HG02870 (cell line): ENCODE measurements around the gene GALNT17.

Experiments used
- ATAC-seq: cut with Tn5 transposase; IDR thresholded peaks from one replicate; pipeline ENCODE4 v1.9.1; 2021; ENCODE audit warnings: mild to moderate bottlenecking, moderate library complexity; ENCODE audit not compliant: unreplicated experiment

The GALNT17 gene

DNA sequence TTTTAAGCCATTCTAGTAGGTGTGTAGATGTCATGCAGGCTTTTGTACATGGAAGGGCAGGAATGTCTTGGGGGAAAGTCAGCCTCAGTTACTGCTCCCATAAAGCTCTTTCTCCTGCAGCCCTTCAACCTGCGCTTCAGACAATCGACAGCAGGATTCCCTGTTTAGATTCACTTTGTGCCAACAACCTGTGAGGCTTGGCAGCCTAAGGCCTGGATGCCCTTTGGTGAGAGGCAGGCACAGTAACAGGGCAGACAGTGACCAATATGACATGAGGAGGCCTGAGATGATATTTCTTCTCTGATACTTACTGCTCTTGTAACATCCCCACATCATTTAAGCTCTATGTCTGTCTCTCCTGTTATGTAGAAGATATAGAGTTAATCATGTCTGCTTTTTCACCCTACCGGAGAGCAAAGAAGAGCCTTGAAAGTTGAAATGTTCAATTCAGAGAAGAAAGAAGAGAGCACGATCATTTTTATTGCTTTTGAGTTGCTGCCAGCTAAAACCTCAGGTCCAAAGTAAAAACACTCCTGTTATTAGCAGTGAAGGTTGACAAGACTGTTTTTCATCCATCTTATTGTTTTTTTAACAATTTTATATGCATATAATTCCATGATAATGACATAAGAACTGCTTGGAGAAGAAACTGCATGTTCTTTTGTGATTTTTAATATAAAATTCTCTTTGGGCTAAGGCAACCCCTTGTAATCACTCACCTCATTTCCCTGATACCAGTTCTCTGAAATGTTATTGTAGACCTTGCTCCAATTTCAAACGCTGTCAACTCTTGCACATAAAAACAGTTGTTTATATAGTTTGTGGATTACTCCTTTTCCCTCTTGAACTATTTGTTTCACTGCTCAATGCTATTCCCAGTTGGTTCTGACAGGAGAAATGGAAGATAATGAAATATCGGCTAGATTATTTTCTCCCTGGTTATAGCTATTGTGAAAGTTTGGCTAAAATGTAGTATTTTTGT, 140.9 kb downstream of the GALNT17 start:
- no peak for ATAC-seq

DNA sequence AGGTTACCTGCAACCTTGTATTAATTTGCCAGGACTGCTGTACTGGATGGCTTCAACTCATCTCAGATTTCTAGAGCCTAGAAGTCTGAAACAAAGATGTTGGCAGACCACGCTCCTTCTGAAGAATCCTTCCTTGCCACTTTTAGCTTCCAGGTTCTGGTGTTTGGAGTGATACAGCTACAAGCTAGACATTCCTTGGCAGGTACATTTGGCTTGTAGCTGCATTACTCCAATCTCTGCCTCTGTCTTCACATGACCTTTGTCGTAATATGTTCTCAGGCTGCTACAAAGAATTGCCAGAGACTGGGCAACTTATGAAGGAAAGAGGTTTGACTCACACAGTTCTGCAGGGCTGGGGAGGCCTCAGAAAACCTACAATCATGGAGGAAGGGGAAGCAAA, 146.3 kb downstream of the GALNT17 start:
- no peak for ATAC-seq

DNA sequence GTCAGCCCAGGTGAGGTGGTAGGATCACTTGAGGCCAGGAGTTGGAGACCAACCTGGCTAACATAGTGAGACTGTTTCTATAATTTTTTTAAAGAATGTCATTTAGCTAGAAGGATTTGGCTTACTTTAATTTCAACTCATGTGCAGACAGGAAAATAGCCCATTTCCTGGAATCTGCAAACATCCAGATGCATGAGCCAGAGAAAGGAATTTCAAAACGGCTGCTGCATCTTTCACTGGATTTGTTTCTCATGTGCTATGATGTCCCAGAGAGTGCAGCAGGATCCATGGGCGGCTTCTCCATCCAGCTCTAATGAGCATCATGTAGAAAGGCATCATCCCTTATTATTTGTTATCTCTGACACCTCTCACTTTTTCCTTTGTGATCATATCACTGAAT, 149.3 kb downstream of the GALNT17 start:
- ATAC-seq = no peak

DNA sequence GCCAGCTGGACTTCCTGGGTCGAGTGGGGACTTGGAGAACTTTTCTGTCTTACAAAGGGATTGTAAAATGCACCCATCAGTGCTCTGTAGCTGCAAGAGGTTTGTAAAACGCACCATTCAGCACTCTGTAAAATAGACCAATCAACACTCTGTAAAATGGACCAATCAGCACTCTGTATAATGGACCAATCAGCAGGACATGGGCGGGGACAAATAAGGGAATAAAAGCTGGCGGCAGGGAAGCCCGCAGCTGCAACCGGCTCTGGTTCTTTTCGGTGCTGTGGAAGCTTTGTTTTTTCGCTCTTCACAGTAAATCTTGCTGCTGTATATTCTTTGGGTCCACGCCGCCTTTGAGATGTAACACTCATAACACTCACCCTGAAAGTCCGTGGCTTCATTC, 151.9 kb downstream of the GALNT17 start:
- ATAC-seq = no peak

DNA sequence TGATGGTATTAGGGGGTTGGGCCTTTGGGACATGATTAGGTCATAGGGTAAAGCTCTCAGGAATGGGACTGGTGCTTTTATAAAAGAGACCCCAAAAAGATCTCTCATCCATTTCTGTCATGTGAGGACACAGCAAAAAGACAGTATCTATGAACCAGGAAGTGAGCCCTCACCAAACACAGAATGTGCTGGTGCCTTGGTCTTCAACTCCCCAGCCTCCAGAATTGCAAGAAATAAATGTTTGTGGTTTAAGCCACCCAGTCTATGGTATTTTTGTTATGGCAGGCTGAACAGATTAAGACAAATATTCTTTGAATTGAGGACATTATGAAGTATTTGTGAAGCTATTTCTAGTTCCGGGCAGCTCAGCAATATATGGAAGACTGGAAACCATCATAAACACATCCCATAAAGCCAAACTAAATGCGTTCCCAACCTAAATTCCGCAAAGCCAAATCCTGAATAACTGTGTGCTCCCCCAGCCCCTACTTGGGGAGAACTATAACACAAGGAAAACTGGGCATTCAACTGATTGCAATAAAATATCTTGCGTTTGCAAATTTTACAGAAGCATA, 153.7 kb downstream of the GALNT17 start:
- ATAC-seq = no peak

DNA sequence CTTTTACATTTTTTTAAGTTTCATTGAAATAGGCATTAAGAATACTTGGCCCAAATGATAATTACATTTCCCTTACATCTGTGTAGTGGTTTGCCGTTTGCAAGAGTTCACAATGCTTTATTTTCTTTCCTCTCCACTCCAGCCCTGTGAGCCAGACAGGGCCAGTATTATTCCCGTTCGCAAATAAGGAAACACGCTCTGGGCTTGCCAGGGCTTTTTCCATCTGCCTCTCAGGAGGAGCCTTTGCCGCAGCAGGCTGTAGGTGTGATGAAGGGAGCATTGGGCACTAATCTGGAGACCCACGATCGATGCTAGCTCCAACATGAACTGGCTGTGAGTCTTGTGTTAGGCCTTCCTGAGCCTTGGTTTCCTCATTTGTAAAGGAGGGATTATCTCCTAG, 154.4 kb downstream of the GALNT17 start:
- no peak for ATAC-seq

DNA sequence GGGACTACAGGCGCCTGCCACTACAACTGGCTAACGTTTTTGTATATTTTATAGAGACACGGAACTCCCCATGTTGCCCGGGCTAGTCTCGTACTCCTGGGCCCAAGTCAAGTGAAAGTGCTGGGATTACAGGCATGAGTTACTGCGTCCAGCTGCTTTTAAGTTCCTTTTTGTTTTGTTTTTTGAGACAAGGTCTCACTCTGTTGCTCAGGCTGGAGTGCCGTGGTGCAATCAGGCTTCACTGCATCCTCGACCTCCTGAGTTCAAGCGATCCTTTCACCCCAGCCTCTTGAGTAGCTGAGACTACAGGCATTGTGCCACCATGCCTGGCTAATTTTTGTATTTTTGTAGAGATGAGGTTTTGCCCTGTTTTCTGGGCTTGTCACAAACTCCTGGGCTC, 155.0 kb downstream of the GALNT17 start:
- ATAC-seq = no peak

DNA sequence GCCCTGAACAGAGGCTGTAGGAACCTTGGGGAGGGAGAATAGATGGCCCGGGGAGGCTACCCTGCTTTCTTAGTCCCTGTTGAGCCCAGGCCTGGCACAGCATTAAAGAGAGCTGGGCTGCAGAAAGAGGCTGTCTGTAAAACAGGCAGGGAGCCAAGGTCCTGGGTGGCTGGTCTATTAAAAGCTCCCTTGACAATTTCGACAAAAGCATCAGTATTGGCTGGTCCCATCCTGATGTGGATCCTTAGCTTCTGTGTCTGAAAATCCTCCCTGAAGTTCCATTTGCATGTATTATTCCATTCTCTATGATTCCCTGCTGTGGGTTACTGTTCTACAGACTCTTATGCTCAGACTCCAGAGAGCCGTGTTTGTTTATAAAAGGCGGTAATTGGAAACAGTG, 158.5 kb downstream of the GALNT17 start:
- ATAC-seq = no peak

DNA sequence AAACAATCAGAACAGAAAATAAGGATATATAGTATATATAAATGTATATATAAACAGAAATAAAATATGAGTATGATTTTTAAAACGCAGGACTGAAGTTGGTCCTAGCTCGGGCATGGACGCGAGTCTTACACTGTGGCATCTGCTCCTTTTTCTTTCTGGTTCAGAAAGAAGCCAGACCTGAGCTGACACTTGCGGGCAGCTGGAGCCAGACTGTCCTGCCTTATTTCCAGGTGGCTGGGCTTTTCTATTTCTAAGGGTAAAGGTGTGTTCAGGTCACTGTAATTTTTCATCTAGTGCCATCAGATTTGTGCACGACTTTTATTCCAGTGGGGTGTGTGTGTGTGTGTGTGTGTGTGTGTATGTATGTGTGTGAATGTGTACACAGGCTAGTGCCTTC, 166.4 kb downstream of the GALNT17 start:
- ATAC-seq = no peak

DNA sequence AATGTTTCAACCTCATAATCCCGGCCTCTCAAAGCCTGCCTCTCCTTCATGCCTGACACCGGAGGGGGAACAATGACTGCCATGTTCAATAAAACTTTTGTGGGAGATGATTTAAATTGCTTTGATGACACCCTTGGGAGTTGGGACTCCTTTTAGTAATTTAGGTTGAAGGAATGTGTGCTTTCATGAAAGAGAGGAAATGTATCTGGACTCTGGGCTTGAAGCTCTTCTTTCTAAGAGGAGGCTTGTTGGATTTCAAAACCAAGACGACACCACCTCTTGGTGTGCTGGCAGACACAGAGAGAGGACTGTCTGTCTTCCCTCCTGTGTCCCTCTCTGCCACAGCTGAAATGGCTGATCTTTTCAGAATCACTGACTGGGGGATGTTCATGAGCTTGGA, 168.1 kb downstream of the GALNT17 start:
- ATAC-seq = no peak

DNA sequence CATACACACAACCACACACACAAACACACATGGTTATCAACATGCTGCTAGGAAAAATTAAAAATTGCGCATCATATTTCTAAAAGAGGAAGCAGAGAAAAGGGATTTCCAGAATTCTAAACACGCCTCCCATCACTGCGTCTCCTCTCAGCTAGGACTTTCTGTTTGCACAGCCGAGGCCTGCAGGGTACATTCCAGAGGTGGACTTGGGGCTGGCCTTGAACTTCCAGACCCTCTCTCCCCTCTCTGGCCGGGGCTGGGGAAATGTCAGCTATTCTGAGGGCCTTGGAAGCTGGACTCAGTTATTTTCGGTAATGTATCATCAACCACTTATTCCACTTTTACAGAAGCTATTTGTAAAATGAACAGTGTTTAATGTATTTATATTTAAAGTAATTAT, 168.7 kb downstream of the GALNT17 start:
- no peak for ATAC-seq

DNA sequence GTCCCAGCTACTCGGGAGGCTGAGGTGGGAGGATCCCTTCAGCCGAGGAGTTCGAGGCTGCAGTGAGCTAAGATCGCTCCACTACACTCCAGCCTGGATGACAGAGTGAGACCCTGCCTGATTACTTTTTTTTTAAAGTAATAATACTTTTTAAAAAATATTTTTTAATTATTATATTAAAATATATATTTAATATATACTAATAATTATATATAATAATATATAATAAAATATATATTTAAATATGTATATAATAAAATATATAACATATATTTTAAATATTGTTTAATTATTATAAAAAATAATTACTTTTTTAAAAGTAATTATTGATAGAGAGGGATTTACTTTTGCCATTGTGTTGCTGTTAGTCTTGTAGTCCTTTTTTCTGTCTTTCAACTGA, 169.2 kb downstream of the GALNT17 start:
- ATAC-seq = no peak

DNA sequence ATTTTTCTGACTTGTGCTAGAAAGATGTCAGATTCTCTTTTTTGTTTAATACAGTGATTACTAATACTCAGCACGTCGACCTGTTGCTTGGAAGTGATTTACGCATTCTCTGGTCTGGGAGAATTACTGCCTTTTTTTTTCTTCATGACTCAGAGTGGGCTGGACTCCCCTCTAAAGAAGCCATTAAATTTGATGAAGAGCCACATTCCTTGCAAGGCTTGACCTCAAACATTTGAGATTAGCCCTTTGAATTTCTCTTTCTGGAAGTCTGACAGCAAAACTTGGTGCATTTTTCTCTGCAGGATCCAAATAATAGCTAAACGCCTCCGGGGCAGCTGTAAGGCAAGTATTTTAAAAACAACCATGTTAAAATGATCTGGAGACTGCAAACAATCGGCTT, 171.6 kb downstream of the GALNT17 start:
- ATAC-seq = no peak

DNA sequence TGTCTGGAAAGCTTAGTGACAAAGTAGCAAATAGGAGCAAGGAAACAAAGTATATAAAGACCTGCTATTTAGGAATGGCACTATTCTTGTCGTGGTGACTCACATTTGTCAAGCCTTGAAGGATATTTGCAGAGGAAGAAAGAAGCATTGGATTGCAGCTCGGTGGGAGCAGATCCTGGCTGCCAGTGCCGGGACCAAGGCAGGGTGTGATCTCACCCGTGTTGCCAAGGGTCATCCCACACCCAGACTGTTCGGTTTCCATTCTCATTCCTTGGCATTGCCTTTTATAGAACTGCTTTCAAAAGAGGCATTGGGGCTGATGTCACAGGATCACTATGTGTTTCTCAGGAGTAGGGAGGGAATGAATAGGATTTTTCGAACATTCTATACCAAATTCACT, 176.2 kb downstream of the GALNT17 start:
- no peak for ATAC-seq

DNA sequence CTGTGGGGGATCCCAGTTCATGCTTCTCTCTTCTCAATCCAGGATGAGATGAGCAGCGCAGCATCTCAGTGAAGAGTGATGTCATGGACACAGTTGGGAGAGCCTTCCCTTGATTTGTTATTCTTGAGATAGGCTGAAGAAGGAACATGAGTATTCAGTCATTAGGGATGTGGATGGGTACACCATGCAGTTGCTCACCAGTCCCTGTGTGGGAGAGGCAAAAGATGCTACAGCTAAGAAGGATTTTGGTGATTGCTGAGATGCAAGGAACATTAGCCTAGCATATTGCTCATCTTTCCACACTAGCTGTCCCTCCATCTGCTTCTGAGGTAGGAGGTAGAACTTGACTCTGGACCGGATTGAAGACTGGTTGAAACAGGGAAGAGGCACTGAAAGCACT, 179.6 kb downstream of the GALNT17 start:
- ATAC-seq = no peak

DNA sequence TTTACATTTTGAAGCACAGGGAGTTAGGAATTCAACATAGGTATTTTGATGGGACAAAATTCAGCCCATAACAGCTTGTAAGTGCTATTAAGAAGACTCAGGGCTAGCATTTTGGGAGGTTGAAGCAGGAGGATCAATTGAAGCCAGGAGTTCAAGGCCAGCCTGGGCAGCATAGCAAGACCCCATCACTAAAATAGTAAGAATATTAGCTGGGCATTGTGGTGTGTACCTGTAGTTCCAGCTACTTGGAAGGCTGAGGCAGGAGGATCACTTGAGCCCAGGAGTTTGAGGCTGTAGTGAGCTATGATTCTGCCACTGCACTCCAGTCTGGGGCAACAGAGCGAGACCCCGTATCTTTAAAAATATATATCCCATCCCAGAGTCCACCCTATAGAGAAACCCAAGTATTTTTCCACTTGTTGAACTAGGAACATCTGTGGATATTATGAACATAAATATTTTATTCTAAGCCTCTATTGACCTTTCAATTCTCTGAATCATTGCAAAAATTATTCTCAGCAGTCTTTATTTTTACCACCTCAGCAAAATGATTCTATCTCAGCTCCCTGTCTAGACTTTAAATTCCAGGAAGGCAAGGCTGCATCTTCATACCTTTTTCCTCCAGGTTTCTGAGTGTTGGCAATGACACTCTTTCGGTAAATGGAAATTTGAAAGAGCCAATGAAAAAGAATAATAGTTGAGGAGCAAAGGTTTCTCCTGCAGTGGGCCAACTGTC, 181.0 kb downstream of the GALNT17 start:
- no peak for ATAC-seq

DNA sequence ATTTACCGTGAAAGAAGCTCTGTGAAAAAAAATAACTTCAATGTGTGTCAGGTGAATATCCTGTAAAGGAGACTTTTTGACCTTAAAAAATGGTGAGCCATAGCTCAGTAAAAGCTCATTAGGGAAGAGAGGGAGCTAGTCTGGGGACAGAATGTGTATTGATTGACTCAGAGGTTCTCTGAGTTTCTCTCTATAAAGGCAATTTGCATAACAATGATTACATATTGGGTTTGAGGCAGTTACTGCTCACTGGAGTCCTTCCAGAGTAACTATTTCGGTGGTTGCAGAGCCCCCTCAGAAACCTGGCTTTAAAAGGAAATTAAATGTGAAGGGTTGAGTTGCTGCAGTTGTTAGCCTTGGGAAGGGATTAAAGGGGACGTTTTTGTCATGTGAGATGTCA, 181.6 kb downstream of the GALNT17 start:
- ATAC-seq = no peak

DNA sequence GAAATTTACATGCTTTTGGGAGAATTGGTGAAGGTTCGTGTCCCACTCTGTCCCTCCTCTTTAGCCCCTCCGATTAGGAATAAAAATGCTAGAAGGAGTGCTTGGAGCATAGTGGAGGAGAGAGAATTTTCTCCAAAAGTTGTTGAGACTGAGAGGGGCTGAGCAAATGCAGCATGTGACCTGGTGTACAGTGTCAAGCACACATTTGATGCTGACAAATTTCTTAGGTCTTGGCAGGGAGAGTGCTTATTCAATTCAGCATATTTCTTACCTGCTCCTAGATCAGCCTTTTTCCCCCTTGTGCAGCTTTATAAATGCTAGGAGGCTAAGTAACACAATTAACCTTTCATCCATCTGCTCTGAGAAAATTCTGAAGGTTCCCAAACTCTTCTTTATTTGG, 189.0 kb downstream of the GALNT17 start:
- no peak for ATAC-seq

DNA sequence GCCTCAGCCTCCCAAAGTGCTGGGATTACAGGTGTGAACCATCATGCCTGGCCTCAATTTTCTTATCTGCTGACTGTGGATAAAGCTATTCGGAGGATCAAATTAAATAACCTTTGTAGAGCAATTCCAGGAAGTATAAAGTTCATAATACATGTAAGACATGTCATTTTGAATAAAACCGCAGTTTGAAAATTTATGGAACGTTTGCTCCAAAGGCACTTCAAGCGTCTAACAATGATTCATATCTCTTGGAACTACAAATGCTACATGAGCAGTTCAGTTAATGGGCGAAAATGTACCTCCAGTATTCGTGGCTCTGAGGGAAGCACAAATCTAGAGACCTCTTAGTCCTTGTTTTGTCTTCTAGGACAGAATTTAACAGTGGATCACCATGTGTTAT, 190.3 kb downstream of the GALNT17 start:
- no peak for ATAC-seq

DNA sequence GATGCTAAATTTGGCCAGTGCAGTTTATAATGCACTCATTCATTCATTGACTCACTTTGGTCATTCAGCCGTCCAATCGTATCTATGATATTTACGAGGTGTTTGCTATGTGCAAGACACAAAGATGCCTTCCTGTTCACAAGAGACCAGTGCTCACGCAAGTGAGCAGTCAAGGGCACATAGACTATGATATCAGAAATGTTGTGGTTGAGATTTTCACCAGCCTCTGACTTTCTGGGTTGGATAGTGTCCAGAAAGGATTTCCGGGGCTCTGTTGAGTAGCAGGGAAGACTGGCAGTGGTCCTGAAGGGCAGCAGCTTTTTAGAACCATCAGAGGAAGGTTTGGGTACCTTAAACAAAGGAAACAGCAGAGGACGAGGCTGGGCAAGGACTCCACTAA, 191.8 kb downstream of the GALNT17 start:
- no peak for ATAC-seq

DNA sequence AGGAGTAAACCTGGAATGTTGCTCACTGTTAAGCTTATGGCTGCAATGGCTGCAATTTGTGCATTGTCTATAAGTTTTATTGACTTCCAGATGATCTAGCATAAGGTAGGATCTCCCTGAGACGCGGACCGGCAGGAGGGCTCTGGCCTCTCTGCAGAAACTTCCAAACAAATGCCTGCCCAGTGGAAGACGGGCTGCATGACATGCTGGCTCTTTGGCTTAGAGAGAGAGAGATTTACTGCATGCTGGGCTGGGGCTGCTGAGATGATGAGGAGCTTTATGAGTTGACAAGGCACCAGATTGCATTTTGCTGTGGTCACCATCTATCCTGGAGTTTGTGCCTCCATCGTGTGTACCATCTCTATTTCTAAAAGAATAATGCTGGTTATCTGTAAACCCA, 193.2 kb downstream of the GALNT17 start:
- ATAC-seq = no peak

DNA sequence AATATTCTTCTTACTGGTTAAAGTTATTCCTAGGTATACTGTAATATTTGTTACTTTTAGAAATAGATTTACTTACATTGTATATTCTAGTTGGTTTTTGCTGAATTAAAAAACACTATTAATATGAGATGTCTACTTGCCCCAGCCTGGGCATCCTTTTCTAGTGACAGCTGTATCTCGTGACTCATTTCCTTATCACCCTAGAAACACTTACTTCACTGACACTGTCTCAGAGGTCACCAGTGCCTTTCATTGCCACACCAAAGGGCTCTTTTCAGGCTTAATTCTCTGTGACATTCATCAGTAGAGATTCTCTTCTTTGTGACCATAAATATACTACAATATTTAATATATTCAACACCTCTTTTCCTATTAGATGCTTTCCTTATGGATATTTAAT, 194.7 kb downstream of the GALNT17 start:
- no peak for ATAC-seq
